Ishikawa (cell line): ENCODE data around the gene DERL3.

Experiments used
- CEBPB ChIP-seq: IDR thresholded peaks from 2 replicates; pipeline ENCODE4 v1.6.1; 2012
- CREB1 ChIP-seq: IDR thresholded peaks from 2 replicates; pipeline ENCODE4 v1.6.1; 2012; ENCODE audit warnings: low read depth
- EGR1 ChIP-seq: IDR thresholded peaks from 2 replicates; pipeline ENCODE4 v1.6.1; 2012
- EP300 ChIP-seq: IDR thresholded peaks from 2 replicates; pipeline ENCODE4 v1.6.1; 2012; ENCODE audit warnings: borderline replicate concordance
- FOXM1 ChIP-seq: IDR thresholded peaks from 2 replicates; pipeline ENCODE4 v1.6.1; 2012; ENCODE audit warnings: low read depth, borderline replicate concordance
- NFIC ChIP-seq: IDR thresholded peaks from 2 replicates; pipeline ENCODE4 v1.6.1; 2012
- RAD21 ChIP-seq: IDR thresholded peaks from 2 replicates; pipeline ENCODE4 v1.6.1; 2012; ENCODE audit warnings: low read depth
- TAF1 ChIP-seq: IDR thresholded peaks from 2 replicates; pipeline ENCODE4 v1.6.1; 2012; ENCODE audit warnings: low read depth, mild to moderate bottlenecking
- TCF12 ChIP-seq: IDR thresholded peaks from 2 replicates; pipeline ENCODE4 v1.6.1; 2012; ENCODE audit warnings: low read depth
- TEAD4 ChIP-seq: IDR thresholded peaks from 2 replicates; pipeline ENCODE4 v1.6.1; 2012
- YY1 ChIP-seq: IDR thresholded peaks from 2 replicates; pipeline ENCODE4 v1.6.1; 2012; ENCODE audit warnings: low read depth
- ZBTB7A ChIP-seq: IDR thresholded peaks from 2 replicates; pipeline ENCODE4 v1.6.1; 2012; ENCODE audit warnings: low read depth
- TF ChIP-seq, protein P1 (sequence below): IDR thresholded peaks from 2 replicates; pipeline ENCODE4 v1.6.1; 2012; ENCODE audit warnings: low read depth, mild to moderate bottlenecking
- TF ChIP-seq, protein P2 (sequence below): IDR thresholded peaks from 2 replicates; pipeline ENCODE4 v1.6.1; 2012
- TF ChIP-seq, protein P3 (sequence below): IDR thresholded peaks from 2 replicates; pipeline ENCODE4 v1.6.1; 2012

DERL3 gene

GRCh38 chr22:23859201-23859600 lies 20.4 kb upstream of the DERL3 start:
- TF ChIP-seq CREB1, result no peak
- TF ChIP-seq, protein P1, sequence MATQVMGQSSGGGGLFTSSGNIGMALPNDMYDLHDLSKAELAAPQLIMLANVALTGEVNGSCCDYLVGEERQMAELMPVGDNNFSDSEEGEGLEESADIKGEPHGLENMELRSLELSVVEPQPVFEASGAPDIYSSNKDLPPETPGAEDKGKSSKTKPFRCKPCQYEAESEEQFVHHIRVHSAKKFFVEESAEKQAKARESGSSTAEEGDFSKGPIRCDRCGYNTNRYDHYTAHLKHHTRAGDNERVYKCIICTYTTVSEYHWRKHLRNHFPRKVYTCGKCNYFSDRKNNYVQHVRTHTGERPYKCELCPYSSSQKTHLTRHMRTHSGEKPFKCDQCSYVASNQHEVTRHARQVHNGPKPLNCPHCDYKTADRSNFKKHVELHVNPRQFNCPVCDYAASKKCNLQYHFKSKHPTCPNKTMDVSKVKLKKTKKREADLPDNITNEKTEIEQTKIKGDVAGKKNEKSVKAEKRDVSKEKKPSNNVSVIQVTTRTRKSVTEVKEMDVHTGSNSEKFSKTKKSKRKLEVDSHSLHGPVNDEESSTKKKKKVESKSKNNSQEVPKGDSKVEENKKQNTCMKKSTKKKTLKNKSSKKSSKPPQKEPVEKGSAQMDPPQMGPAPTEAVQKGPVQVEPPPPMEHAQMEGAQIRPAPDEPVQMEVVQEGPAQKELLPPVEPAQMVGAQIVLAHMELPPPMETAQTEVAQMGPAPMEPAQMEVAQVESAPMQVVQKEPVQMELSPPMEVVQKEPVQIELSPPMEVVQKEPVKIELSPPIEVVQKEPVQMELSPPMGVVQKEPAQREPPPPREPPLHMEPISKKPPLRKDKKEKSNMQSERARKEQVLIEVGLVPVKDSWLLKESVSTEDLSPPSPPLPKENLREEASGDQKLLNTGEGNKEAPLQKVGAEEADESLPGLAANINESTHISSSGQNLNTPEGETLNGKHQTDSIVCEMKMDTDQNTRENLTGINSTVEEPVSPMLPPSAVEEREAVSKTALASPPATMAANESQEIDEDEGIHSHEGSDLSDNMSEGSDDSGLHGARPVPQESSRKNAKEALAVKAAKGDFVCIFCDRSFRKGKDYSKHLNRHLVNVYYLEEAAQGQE, result no peak

DNA sequence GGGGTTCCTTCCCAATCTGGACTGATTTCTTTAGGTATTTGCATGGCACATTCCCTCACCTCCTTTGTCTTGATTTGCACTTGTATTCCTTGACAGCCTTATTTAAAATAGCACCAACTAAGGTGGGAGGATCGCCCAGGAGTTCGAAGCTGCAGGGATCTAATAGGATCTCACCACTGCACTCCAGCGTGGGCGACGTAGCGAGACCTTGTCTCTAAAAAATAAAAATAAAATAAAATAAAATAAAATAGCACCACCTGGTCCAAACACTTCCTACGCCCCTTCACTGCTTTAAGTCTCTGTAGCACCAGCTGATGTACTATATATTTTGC lies 19.6 kb upstream of the DERL3 start:
- TF ChIP-seq TAF1 (no peak), ZBTB7A (no peak), TCF12 (no peak), NFIC (no peak), EP300 (no peak), TEAD4 (no peak), EGR1 (no peak), CEBPB (no peak), CREB1 (no peak)
- TF ChIP-seq, protein P2, sequence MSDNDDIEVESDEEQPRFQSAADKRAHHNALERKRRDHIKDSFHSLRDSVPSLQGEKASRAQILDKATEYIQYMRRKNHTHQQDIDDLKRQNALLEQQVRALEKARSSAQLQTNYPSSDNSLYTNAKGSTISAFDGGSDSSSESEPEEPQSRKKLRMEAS, result no peak
- TF ChIP-seq, protein P3, sequence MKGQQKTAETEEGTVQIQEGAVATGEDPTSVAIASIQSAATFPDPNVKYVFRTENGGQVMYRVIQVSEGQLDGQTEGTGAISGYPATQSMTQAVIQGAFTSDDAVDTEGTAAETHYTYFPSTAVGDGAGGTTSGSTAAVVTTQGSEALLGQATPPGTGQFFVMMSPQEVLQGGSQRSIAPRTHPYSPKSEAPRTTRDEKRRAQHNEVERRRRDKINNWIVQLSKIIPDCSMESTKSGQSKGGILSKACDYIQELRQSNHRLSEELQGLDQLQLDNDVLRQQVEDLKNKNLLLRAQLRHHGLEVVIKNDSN, result no peak
- TF ChIP-seq, protein P1, result no peak

DNA sequence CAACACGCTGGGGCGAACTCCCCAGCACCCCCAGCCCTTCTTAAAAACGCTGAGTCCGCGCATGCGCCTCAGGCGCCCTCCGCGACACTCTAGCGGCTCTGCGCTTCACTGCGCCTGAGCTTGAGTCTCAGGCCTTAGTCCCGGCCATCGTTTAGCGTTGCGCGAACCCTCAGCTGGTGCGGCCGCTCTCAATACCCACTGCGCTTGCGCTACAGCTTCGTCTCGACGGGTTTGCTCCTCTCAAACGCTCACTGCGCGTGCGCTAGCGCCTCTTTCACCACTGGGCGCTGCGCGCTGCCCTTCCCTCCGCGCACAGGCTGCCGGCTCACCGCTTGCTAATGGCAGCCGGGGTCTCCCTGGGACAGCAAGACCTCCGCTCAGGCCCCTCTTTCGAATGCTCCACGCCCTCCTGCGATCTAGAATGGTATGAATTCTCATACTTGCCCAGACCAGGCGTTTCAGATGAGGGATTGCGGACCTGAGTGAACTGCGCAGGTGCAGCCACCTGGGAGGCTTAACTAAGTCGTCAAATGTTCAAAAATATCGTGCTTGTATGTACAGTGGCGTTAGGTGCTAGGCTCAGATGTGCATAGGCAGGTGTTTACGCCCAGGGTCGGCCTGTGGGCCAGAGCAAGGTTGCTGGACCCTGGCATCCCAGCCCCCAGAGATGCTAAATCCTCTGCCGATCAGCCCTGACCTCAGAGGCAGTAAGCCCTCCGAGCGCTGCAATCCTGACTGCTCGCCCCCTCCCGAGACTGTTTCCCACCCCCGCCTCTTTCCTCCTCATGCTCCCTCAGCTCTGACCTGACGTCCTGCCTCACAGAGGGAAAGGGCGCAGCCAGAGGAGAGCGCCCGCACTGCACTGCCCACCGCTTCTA lies 19.0 kb upstream of the DERL3 start, which contains the start of gene SLC2A11:
Gene SLC2A11, plus strand, starts transcription at position 270 of the 878 bp plus-strand sequence. Its CDS starts 125 bp downstream, at position 395.
- peak; percentile 73; the same call in 1 of the 2 replicates for TF ChIP-seq TAF1
- TF ChIP-seq CEBPB, result peak; percentile 23; the same call in 1 of the 2 replicates
- peak; percentile 73 for TF ChIP-seq YY1
- TF ChIP-seq, protein P2, result peak; percentile 84
- TF ChIP-seq ZBTB7A, result no peak

DNA sequence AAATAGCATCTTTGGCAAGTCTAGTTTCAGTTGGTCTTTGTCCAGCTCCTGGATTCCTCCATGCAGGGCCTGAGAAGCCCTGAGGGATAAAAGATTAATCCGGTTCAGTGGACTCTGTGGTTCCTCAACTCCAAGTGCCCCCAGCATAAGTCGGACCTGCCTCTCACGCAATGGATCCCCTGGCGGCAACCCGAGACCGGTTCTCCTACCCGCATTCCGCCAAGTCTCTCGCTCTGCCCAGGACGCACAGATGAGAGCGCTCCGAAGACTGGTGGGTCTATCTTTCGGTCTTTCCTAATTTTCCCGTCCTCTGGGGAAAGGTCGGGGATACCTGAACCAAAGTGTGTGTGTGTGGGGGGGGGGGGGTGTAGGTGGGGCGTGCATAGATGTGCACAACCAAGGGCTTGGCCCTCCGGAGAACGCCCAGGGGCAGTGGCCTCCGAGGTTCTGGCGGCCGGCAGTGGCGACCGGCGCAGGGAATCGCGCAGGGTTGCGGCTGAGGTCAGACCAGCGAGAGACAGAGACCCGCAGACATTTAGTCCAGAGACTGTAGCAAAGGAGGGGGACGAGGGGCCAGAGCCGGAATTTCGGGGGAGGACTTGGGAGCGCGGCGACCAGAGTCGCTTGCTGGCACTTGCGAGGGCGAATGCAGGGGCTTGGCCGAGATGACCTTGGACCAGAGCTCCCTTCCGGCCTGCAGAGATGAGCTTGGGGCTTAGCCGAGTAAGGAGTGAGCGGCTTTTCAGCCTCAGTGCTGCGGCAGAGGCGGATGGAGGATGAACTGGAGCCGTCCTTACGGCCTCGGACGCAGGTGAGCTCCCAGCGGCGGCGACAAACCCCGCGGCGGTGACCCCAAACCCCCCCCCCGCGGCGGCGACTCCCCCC lies 18.2 kb upstream of the DERL3 start:
- no peak for TF ChIP-seq EP300
- TF ChIP-seq, protein P3, result no peak
- TF ChIP-seq CEBPB, result no peak
- TF ChIP-seq, protein P2, result no peak
- no peak for TF ChIP-seq EGR1
- no peak for TF ChIP-seq FOXM1
- no peak for TF ChIP-seq TEAD4
- no peak for TF ChIP-seq TCF12
- TF ChIP-seq YY1, result no peak
- no peak; the same call in 1 of the 2 replicates for TF ChIP-seq ZBTB7A
- no peak for TF ChIP-seq CREB1
- no peak for TF ChIP-seq RAD21
- TF ChIP-seq, protein P1, result no peak
- no peak for TF ChIP-seq TAF1
- no peak for TF ChIP-seq NFIC
